HL-60 (cell line): Measurements from ENCODE around the gene RELN.

Source experiments
- DNase-seq, 2 experiments: peaks; one replicate each; pipeline ENCODE4 v3.0.0-alpha.2; 2010 to 2020; ENCODE audit warnings: low read depth in 1 of 2, low spot score in 1 of 2
- H3K27ac ChIP-seq: fragments of 250-450 bp; sonication (Bioruptor Pico); replicated peaks from 2 replicates; pipeline ENCODE4 v1.5.1; 2020; ENCODE audit warnings: mild to moderate bottlenecking, moderate library complexity
- H3K27me3 ChIP-seq: fragments of 250-450 bp; sonication (Bioruptor Pico); 2 replicates; pipeline ENCODE4 v1.5.1; 2021; ENCODE audit warnings: mild to moderate bottlenecking, moderate library complexity; ENCODE audit not compliant: insufficient read depth, poor library complexity, severe bottlenecking
- H3K4me3 ChIP-seq: replicated peaks from 2 replicates; pipeline ENCODE4 v1.5.1; 2011; ENCODE audit warnings: mild to moderate bottlenecking, control low read depth, low read length; ENCODE audit not compliant: insufficient read depth
- CTCF ChIP-seq: IDR thresholded peaks from one replicate; pipeline ENCODE4 v1.5.1; 2011; ENCODE audit warnings: low read length, control low read depth, inconsistent platforms; ENCODE audit not compliant: insufficient read depth
- GABPA ChIP-seq: IDR thresholded peaks from 2 replicates; pipeline ENCODE4 v1.6.1; 2012; ENCODE audit warnings: low read depth
- POLR2AphosphoS5 ChIP-seq: IDR thresholded peaks from 2 replicates; pipeline ENCODE4 v1.6.1; 2012; ENCODE audit warnings: low read depth
- SPI1 ChIP-seq: IDR thresholded peaks from 2 replicates; pipeline ENCODE4 v1.6.1; 2012; ENCODE audit warnings: low read depth, mild to moderate bottlenecking, borderline replicate concordance
- TF ChIP-seq, protein P1 (sequence below): IDR thresholded peaks from 2 replicates; pipeline ENCODE4 v1.6.1; 2012; ENCODE audit warnings: low read depth; ENCODE audit not compliant: insufficient replicate concordance

The RELN gene

GRCh38 chr7:103867874-103868273, 121.6 kb downstream of the RELN start:
- H3K27ac ChIP-seq, result no peak overlapping the region
- no peak for TF ChIP-seq CTCF
- no peak for TF ChIP-seq SPI1
- no peak for TF ChIP-seq GABPA
- TF ChIP-seq POLR2AphosphoS5, result no peak
- TF ChIP-seq, protein P1, sequence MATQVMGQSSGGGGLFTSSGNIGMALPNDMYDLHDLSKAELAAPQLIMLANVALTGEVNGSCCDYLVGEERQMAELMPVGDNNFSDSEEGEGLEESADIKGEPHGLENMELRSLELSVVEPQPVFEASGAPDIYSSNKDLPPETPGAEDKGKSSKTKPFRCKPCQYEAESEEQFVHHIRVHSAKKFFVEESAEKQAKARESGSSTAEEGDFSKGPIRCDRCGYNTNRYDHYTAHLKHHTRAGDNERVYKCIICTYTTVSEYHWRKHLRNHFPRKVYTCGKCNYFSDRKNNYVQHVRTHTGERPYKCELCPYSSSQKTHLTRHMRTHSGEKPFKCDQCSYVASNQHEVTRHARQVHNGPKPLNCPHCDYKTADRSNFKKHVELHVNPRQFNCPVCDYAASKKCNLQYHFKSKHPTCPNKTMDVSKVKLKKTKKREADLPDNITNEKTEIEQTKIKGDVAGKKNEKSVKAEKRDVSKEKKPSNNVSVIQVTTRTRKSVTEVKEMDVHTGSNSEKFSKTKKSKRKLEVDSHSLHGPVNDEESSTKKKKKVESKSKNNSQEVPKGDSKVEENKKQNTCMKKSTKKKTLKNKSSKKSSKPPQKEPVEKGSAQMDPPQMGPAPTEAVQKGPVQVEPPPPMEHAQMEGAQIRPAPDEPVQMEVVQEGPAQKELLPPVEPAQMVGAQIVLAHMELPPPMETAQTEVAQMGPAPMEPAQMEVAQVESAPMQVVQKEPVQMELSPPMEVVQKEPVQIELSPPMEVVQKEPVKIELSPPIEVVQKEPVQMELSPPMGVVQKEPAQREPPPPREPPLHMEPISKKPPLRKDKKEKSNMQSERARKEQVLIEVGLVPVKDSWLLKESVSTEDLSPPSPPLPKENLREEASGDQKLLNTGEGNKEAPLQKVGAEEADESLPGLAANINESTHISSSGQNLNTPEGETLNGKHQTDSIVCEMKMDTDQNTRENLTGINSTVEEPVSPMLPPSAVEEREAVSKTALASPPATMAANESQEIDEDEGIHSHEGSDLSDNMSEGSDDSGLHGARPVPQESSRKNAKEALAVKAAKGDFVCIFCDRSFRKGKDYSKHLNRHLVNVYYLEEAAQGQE, result no peak
- H3K4me3 ChIP-seq, result no peak overlapping the region
- no peak for DNase-seq
- peaks cover 4% of the 10 kb centered on the region for H3K27me3 ChIP-seq

DNA sequence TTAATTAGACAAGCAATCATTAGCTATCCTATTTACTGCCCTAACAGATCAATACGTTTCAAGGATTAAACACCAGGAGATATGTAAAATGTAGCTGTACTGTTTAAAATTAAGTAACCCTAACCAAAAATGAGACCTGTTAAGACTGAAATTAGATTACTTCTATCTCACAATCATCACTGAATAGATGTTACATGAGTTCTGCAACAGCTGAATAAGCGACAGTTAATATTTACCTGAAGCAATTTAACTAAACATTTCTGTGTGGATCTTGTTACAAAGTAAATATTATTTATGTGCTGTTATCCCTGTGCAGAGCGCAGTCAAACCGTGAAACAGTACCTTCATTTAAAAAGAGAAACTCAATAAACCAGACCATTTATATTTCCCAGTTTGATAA, 122.5 kb downstream of the RELN start:
- peaks cover 4% of the 10 kb centered on the region for H3K27me3 ChIP-seq
- DNase-seq, result no peak

DNA sequence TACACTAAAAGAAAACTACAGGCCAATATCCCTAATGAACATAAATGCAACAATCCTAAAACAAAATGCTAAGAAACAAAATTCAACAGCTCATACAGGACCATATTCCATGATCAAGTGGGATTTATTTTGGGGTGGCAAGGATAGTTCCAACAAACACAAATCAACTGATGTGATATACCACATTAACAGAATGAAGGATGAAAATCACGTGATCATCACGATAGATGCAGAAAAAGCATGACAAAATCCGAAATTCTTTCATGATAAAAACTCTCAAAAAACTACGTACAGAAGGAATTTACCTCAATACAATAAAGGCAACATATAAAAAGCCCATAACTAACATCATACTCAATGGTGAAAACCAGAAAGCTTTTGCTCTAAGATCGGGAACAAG, 124.0 kb downstream of the RELN start:
- H3K4me3 ChIP-seq, result no peak overlapping the region
- no peak for TF ChIP-seq SPI1
- TF ChIP-seq, protein P1, result no peak
- no peak for TF ChIP-seq POLR2AphosphoS5
- no peak for TF ChIP-seq GABPA
- no peak for TF ChIP-seq CTCF
- no peak overlapping the region for H3K27ac ChIP-seq
- no peak for DNase-seq
- H3K27me3 ChIP-seq, result peaks cover 4% of the 10 kb centered on the region

More for the DNA sequence above, 122.5 kb downstream of the RELN start:
- TF ChIP-seq CTCF, result no peak
- H3K27ac ChIP-seq, result no peak overlapping the region
- H3K4me3 ChIP-seq, result no peak overlapping the region

DNA sequence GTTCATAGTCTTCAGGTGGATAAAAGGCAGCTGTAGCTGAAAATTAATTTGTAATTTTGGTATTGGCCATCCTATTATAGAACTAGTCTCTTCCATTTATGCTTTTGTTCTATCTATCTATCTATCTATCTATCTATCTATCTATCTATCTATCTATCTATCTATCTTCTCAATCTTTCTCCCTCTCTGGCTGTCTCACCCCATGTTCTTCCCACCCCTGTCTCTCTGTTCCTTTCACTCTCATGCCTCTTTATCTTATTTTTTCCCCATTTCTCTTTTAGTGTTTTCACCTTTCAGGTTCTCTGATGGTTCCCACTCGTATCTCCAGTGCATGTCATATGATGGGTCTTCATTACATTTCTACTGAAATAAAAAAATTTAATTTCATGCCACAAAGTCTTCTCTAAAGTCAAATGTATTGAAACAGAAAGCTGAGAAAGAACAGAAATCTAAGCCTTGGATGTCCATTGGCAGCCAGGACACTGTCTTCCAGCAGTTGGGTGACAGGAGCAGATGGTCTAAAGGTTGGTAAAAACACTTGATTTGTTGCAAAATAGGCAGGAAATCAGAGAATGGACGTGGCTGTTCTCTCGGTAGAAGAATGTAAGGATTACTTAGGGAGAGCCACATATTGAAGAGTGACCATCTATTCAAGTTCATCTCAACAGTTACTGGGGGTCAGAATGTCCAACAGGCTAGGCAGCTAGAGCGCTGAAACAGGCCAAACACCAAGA, 127.0 kb downstream of the RELN start:
- Histone ChIP-seq H3K27ac (no peak overlapping the region), H3K27me3 (peaks cover 4% of the 10 kb centered on the region), H3K4me3 (no peak overlapping the region)
- DNase-seq, result no peak
- TF ChIP-seq POLR2AphosphoS5 (no peak), SPI1 (no peak), GABPA (no peak), CTCF (no peak)
- TF ChIP-seq, protein P1, result no peak
